HG02763 (cell line): Measurements from ENCODE around the gene ELF5.
A peak's percentile ranks its signal among the peaks of the same experiment; 100 is the strongest.

Experiments used
- ATAC-seq: cut with Tn5 transposase; IDR thresholded peaks from one replicate; pipeline ENCODE4 v1.9.1; 2021; ENCODE audit warnings: mild to moderate bottlenecking, moderate library complexity; ENCODE audit not compliant: unreplicated experiment

Gene ELF5

DNA sequence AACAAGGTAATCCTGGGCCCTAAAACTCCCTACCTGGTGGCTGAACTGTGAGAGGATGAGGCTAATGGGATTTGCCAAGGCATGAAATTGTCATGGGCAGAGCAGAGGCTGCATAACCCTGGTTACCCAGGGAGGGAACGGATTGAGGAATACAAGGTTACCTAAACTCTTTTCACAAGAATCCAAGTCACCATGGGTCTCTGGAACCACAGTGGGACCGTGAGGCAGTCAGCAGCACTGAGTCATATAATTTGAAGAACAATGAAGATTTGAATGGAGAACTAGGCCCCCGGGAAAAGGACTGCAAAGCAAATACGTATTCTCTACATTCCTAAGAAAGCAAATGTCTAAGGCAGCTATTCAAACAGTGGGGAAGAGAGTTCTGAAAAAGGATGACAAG, 55.1 kb downstream of the ELF5 start:
- ATAC-seq, result no peak

DNA sequence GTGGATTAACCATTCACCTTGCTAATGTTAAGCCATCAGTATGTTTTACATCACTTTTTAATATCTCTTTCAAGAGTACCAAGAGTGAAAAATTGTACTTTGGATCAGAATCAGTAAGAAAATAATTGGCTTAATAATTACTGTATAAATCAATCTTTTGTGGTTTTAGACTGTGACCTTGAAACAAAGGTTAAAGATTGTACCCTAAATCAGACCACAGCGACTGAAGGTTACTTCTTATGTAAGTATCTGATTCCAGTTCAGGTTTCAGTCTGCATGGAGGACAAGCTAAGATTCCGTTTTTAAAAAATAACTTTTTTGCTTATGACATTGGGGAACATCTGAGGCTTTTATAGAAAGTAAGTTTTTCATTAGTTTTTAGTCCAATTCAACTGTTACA, 56.0 kb downstream of the ELF5 start:
- no peak for ATAC-seq

DNA sequence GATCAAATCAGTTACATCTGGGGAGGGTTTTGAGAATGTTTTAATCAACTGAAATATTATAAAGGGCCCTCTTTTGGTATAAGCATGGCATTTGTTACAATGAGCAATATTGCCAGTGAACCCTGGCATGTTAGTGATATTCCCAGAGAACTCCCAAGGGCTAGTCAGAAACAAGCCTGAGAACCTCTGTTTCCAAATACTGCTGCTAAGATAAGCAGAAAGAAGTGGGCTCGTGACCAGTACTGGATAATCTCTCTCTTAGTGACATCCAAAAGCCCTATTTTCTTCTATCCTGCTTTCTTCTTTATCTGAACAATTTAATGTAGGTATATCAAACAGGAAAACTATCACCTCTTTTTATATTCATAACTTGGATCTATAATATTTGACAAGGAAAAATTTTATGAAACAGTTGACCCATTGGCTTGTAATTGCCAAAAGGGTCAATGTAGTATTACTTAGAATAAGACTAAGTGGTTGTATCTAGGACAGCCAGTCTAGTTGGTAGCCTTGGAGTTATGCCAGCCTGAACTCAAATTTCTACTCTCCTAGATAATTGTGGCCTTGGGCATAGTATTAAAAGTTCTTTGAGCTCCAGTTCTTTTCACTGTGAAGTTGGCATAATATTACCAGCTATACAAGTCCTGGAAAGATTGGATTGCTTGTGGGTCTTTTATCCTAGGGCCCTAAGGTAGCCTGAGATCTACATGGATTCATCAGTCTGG, 59.1 kb downstream of the ELF5 start:
- no peak for ATAC-seq

DNA sequence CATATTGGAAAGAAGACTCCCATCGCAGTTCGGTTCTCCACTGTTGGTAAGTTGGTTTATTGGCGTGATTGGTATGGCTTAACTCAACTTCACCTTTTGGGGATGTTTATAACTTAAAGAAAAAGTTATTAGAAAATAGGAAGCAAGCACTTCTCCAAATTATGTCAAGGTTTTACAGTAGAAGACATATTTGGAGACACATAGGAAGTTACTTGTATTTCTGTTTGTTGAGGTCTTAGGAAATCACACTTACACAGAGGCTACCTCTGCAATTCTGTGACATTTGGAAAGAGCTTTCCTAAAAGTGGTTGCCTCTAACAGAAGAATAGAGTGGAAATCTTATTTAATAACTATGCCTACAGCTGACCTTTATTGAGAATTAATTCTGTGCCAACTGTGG, 62.5 kb downstream of the ELF5 start:
- no peak for ATAC-seq

GRCh38 chr11:34449013-34449412, 64.6 kb downstream of the ELF5 start:
- no peak for ATAC-seq

GRCh38 chr11:34448223-34448994, 65.2 kb downstream of the ELF5 start:
- no peak for ATAC-seq

- ATAC-seq, result no peak
Measured at GRCh38 chr11:34447044-34447443, 66.5 kb downstream of the ELF5 start.

DNA sequence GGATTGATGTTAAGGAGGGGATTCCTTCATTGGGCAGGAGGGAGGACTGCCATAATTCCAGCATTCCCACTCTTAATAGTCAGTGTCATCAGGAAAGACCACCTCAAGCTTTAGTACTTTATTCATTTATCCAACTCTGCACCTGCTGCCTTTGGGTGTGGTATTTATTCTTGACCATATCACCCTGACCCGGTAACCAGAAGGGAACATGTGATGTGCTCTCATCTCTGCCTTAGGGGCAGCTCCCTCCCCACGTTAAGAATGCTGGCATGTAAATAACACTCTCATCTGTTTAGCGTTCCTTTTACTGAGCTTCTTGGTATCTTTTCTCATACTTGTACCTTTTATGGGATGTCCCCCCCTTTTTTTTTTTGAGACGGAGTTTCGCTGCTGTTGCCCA, 67.2 kb downstream of the ELF5 start:
- no peak for ATAC-seq

GRCh38 chr11:34445956-34446355, 67.6 kb downstream of the ELF5 start:
- no peak for ATAC-seq

GRCh38 chr11:34444428-34444827, 69.2 kb downstream of the ELF5 start:
- no peak for ATAC-seq

DNA sequence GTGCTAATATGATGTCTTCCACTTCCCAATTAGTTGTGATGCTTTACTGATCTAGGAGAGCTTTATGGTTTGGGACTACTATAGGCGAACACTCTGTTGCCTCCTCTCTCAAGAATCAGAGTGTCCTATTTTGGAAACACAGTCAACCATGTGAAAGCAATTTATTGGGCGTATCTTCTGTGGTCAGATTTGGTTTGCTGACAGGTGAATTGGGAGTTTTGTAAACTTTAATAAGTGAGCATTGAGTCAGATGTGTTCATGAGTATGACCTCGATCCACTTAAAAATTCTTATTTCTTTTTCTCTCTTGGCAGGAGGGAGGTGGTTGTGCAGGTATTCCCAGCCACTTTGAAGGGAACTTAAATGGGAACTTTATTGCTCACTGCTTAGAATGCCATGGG, 70.5 kb downstream of the ELF5 start:
- ATAC-seq, result no peak

GRCh38 chr11:34441814-34442213, 71.8 kb downstream of the ELF5 start:
- ATAC-seq, result no peak

GRCh38 chr11:34439610-34440198, 73.9 kb downstream of the ELF5 start:
- ATAC-seq, result no peak

DNA sequence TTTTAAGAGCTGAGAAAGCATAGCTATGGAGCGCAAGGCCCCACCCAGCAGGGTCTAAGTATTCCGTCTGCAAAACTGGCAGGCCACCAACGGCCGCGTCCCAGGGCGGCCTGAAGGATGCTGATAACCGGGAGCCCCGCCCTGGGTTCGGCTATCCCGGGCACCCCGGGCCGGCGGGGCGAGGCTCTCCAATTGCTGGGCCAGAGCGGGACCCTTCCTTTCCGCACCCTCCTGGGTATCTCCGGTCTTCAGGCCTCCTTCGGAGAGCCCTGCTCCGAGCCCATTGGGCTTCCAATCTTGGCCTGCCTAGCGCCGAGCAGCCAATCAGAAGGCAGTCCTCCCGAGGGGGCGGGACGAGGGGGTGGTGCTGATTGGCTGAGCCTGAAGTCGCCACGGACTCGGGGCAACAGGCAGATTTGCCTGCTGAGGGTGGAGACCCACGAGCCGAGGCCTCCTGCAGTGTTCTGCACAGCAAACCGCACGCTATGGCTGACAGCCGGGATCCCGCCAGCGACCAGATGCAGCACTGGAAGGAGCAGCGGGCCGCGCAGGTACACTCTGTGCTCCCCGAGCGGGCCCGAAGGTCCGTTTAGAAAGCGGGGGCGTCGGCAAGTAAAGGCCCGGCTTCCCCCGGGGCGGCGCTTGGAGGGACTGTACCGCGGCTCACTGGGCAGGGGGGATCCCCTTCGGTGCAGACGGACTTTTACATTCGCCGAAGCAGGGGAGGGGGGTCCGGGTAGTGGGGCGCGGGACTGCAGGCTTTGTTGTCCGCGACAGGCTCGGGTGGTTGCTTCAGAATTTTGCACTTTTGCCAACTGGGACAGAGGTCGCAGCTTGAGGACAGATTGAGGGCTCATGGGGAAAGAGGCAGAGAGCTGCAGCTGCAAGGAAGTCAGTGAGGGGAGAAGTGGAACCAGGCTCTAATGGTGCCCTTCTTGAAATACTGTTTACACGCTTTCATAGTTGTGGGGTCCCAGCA, 74.8 kb downstream of the ELF5 start, which contains the start of gene CAT:
CAT (plus strand) TSS at position 406 of the 979 bp plus-strand sequence; CDS start at position 486, 80 bp downstream.
- peak; percentile 94 for ATAC-seq

DNA sequence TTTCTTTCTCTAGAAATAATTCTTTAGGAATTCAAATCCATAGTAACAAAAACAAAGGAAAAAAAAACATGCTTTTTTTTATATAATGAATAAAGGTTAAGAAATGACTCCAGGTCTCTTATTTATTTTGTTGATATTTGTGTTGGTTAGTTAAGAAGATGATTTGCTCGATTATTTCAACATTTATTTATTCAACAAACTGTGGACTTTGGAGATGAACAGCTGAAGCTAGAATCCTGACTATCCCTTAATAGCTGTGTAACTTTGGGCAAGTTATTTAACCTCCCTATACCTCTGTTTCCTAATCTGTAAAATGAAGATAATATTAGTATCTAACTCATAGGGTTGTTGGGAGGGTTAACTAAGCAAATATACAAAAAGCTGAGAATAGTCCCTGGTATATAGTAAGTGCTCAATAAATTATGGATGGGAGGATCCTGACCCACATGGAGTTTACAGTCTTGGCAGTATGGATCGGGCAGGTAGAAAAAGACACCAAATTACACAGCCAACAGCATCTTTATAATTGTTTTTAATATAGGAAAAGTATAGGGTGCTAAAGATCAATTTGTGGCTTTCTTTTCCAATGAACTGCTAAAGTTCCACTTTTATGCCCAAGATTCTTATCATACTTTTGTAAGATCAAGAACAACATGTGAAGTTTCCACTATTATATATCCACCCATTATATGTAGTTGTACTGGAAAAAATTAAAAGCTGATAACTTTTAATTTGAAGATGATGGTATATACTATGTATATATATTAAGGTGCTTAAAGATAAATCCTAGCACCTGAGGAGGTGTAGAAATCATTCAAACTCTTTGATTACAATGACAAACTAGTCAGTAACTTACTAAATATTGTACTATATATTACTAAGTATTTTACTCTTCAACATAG, 76.1 kb downstream of the ELF5 start:
- ATAC-seq, result no peak

DNA sequence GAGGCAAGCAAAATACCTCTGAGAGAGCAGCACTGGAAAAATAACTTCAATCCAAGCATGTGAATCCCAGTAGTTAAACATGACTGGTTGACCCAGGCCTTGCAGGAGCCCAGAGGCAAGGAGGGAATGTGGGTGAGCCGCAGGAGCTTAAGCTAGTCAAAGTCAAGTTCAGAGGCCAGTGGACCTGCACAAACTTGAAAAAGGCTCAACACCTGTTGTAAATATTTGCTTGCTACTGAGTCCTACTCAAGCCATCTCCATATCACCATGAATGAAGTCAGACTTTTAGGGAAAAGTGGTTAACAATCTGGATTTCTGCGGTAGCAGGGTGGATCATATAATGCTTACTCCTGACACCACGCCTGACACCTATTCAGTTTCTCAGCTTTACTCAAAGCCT, 79.7 kb downstream of the ELF5 start:
- ATAC-seq, result no peak

DNA sequence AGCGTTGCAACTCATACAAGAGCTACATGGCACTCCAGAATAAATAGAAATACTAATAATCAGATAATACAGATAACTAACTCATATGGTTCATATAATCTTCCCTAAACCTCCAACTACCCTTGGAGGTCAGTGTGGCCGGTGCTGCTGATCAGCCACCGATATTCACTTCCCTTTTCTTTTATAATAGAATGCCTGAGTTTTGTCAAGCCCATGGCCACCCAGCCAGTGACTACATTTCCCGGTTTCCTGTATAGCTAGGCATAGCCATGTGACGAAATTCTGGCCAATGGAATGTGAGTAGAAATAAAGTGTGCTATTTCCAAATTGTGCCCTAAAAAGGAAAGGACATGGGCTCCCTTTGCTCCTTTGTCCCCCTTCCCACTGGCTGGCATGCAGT, 80.8 kb downstream of the ELF5 start:
- ATAC-seq, result no peak

GRCh38 chr11:34431979-34432378, 81.6 kb downstream of the ELF5 start:
- no peak for ATAC-seq
